ENCODE measurements around the gene ZC3H13. TPM values are rescaled to one million over a fixed set of nuclear protein-coding genes. Genes with fewer than 3 reads are reported as not detected.
"Not testable (repeated sequence)": the region's sequence is repeated elsewhere in the genome, so short reads cannot be mapped to it uniquely, and the experiment has no call there.

Gene ZC3H13
- polyA plus RNA-seq, 3 donors = 64.1 to 80.8 (median 71.3) TPM

GRCh38 chr13:46032341-46032740 lies 20.2 kb downstream of the ZC3H13 start:
- DNase-seq (ENCODE audit: extremely low read depth in 1 of 11, low read depth in 9 of 11, low spot score in 4 of 11) = no peak

GRCh38 chr13:46031581-46032263 lies 20.8 kb downstream of the ZC3H13 start:
- no peak for DNase-seq (ENCODE audit: extremely low read depth in 1 of 11, low read depth in 9 of 11, low spot score in 4 of 11)

- no peak for DNase-seq (ENCODE audit: extremely low read depth in 1 of 11, low read depth in 9 of 11, low spot score in 4 of 11)
These were observed 27.4 kb downstream of the ZC3H13 start for GRCh38 chr13:46025157-46025556.

- DNase-seq (ENCODE audit: extremely low read depth in 1 of 11, low read depth in 9 of 11, low spot score in 4 of 11) = no peak
These were observed 30.1 kb downstream of the ZC3H13 start for GRCh38 chr13:46022481-46022880.

GRCh38 chr13:46016216-46016615 lies 36.3 kb downstream of the ZC3H13 start:
- DNase-seq (ENCODE audit: extremely low read depth in 1 of 11, low read depth in 9 of 11, low spot score in 4 of 11) = no peak

- no peak for DNase-seq (ENCODE audit: extremely low read depth in 1 of 11, low read depth in 9 of 11, low spot score in 4 of 11)
These were observed 37.2 kb downstream of the ZC3H13 start for GRCh38 chr13:46015366-46015765.

GRCh38 chr13:46012404-46012803 lies 40.1 kb downstream of the ZC3H13 start:
- no peak for DNase-seq (ENCODE audit: extremely low read depth in 1 of 11, low read depth in 9 of 11, low spot score in 4 of 11)

GRCh38 chr13:46010148-46010547 lies 42.4 kb downstream of the ZC3H13 start:
- DNase-seq (ENCODE audit: extremely low read depth in 1 of 11, low read depth in 9 of 11, low spot score in 4 of 11) = peak in 2 of 11 donors; percentile 5

GRCh38 chr13:46008631-46009030 lies 43.9 kb downstream of the ZC3H13 start:
- DNase-seq (ENCODE audit: extremely low read depth in 1 of 11, low read depth in 9 of 11, low spot score in 4 of 11) = no peak

- DNase-seq (ENCODE audit: extremely low read depth in 1 of 11, low read depth in 9 of 11, low spot score in 4 of 11) = no peak
These were observed 45.7 kb downstream of the ZC3H13 start for GRCh38 chr13:46006688-46007452.

GRCh38 chr13:46004491-46004890 lies 48.1 kb downstream of the ZC3H13 start:
- DNase-seq (ENCODE audit: extremely low read depth in 1 of 11, low read depth in 9 of 11, low spot score in 4 of 11) = no peak

- no peak for DNase-seq (ENCODE audit: extremely low read depth in 1 of 11, low read depth in 9 of 11, low spot score in 4 of 11)
These were observed 55.9 kb downstream of the ZC3H13 start for GRCh38 chr13:45996631-45997030.

- DNase-seq (ENCODE audit: extremely low read depth in 1 of 11, low read depth in 9 of 11, low spot score in 4 of 11) = no peak
These were observed 57.3 kb downstream of the ZC3H13 start for GRCh38 chr13:45995245-45995644.

GRCh38 chr13:45994752-45995151 lies 57.8 kb downstream of the ZC3H13 start:
- DNase-seq (ENCODE audit: extremely low read depth in 1 of 11, low read depth in 9 of 11, low spot score in 4 of 11) = no peak

GRCh38 chr13:45989607-45990006 lies 62.9 kb downstream of the ZC3H13 start:
- no peak for DNase-seq (ENCODE audit: extremely low read depth in 1 of 11, low read depth in 9 of 11, low spot score in 4 of 11)

GRCh38 chr13:45981127-45981526 lies 71.4 kb downstream of the ZC3H13 start:
- not testable (repeated sequence) for DNase-seq (ENCODE audit: extremely low read depth in 1 of 11, low read depth in 9 of 11, low spot score in 4 of 11)

GRCh38 chr13:45975337-45975736 lies 77.2 kb downstream of the ZC3H13 start:
- DNase-seq (ENCODE audit: extremely low read depth in 1 of 11, low read depth in 9 of 11, low spot score in 4 of 11) = no peak

GRCh38 chr13:45974500-45974899 lies 78.0 kb downstream of the ZC3H13 start:
- DNase-seq (ENCODE audit: extremely low read depth in 1 of 11, low read depth in 9 of 11, low spot score in 4 of 11) = no peak

GRCh38 chr13:45967589-45967988 lies 85.0 kb downstream of the ZC3H13 start:
- no peak for DNase-seq (ENCODE audit: extremely low read depth in 1 of 11, low read depth in 9 of 11, low spot score in 4 of 11)

GRCh38 chr13:45966715-45967114 lies 85.8 kb downstream of the ZC3H13 start:
- no peak for DNase-seq (ENCODE audit: extremely low read depth in 1 of 11, low read depth in 9 of 11, low spot score in 4 of 11)

- DNase-seq (ENCODE audit: extremely low read depth in 1 of 11, low read depth in 9 of 11, low spot score in 4 of 11) = no peak
These were observed 91.1 kb downstream of the ZC3H13 start for GRCh38 chr13:45961468-45961867.
